ENCODE results near the gene CAPN5.

CAPN5 gene

GRCh38 chr11:77071077-77071476 is 4.3 kb downstream of the CAPN5 start:
- Histone ChIP-seq H3K9me3 (ENCODE audit: insufficient read depth, low read depth, low read length) (no peaks in the 10 kb centered on the region), H4K8ac (ENCODE audit: low read depth, low read length) (no peak overlapping the region), H3K4me2 (ENCODE audit: low read length) (no peak overlapping the region), H4K91ac (ENCODE audit: low read depth, low read length) (no peak overlapping the region), H2BK5ac (ENCODE audit: low read depth, low read length, poor library complexity) (no peak overlapping the region), H3K23ac (ENCODE audit: low read length) (no peak overlapping the region), H3K27ac (ENCODE audit: low read depth, low read length) (no peak overlapping the region), H3K36me3 (ENCODE audit: control insufficient read depth in 1 of 2, insufficient read depth in 2 of 2, low read length in 2 of 2) (no peaks in the 10 kb centered on the region), H3K4ac (ENCODE audit: low read depth, low read length) (no peak overlapping the region), H3K9ac (ENCODE audit: low read length) (no peak overlapping the region), H3K4me1 (ENCODE audit: control insufficient read depth in 1 of 2, insufficient read depth in 2 of 2, low read length in 2 of 2) (peaks cover 2 to 22% of the 10 kb centered on the region in 2 experiments), H2AK5ac (ENCODE audit: low read length) (no peak overlapping the region), H4K12ac (ENCODE audit: low read depth, low read length) (no peak overlapping the region), H2AFZ (ENCODE audit: insufficient read depth, low read length, poor library complexity) (no peak overlapping the region), H3K27me3 (ENCODE audit: insufficient read depth, low read length) (no peaks in the 10 kb centered on the region), H3K14ac (ENCODE audit: low read length) (no peak overlapping the region), H3K18ac (ENCODE audit: low read length) (no peak overlapping the region), H2BK120ac (ENCODE audit: insufficient read depth, low read length, poor library complexity) (no peak overlapping the region), H3K79me2 (ENCODE audit: control insufficient read depth, insufficient read depth, low read length, poor library complexity) (no peaks in the 10 kb centered on the region), H3K4me3 (ENCODE audit: low read depth, low read length) (no peak overlapping the region), H2BK12ac (ENCODE audit: low read length) (no peak overlapping the region), H3K79me1 (ENCODE audit: low read length) (peaks cover 2% of the 10 kb centered on the region)
- no peak for DNase-seq
- WGBS (ENCODE audit: extremely low coverage, insufficient coverage, insufficient read length): no CpG with 5 or more reads among the region's 7 CpGs

- H4K91ac ChIP-seq (ENCODE audit: low read depth, low read length): no peak overlapping the region
- H2AK5ac ChIP-seq (ENCODE audit: low read length): peak overlapping the region; percentile 42
- no CpG with 5 or more reads among the region's 15 CpGs for WGBS (ENCODE audit: extremely low coverage, insufficient coverage, insufficient read length)
- H3K27ac ChIP-seq (ENCODE audit: low read depth, low read length): no peak overlapping the region
- H3K9ac ChIP-seq (ENCODE audit: low read length): no peak overlapping the region
- H2BK120ac ChIP-seq (ENCODE audit: insufficient read depth, low read length, poor library complexity): no peak overlapping the region
- H3K23ac ChIP-seq (ENCODE audit: low read length): no peak overlapping the region
- no peak overlapping the region for H4K12ac ChIP-seq (ENCODE audit: low read depth, low read length)
- H3K4me1 ChIP-seq (ENCODE audit: control insufficient read depth in 1 of 2, insufficient read depth in 2 of 2, low read length in 2 of 2): peaks cover 0 to 19% of the 10 kb centered on the region in 2 experiments
- no peak overlapping the region for H2BK5ac ChIP-seq (ENCODE audit: low read depth, low read length, poor library complexity)
- DNase-seq: no peak
- H3K14ac ChIP-seq (ENCODE audit: low read length): no peak overlapping the region
- no peak overlapping the region for H2AFZ ChIP-seq (ENCODE audit: insufficient read depth, low read length, poor library complexity)
- H3K4ac ChIP-seq (ENCODE audit: low read depth, low read length): no peak overlapping the region
- H3K9me3 ChIP-seq (ENCODE audit: insufficient read depth, low read depth, low read length): no peaks in the 10 kb centered on the region
- H4K8ac ChIP-seq (ENCODE audit: low read depth, low read length): no peak overlapping the region
- no peaks in the 10 kb centered on the region for H3K79me1 ChIP-seq (ENCODE audit: low read length)
- H3K79me2 ChIP-seq (ENCODE audit: control insufficient read depth, insufficient read depth, low read length, poor library complexity): no peaks in the 10 kb centered on the region
- no peak overlapping the region for H3K18ac ChIP-seq (ENCODE audit: low read length)
- no peak overlapping the region for H2BK12ac ChIP-seq (ENCODE audit: low read length)
- H3K4me3 ChIP-seq (ENCODE audit: low read depth, low read length): no peak overlapping the region
- H3K4me2 ChIP-seq (ENCODE audit: low read length): no peak overlapping the region
- no peaks in the 10 kb centered on the region for H3K36me3 ChIP-seq (ENCODE audit: control insufficient read depth in 1 of 2, insufficient read depth in 2 of 2, low read length in 2 of 2)
- no peaks in the 10 kb centered on the region for H3K27me3 ChIP-seq (ENCODE audit: insufficient read depth, low read length)
Measured at GRCh38 chr11:77071671-77072605, 5.2 kb downstream of the CAPN5 start.

- no peaks in the 10 kb centered on the region for H3K9me3 ChIP-seq (ENCODE audit: insufficient read depth, low read depth, low read length)
- no peak overlapping the region for H4K8ac ChIP-seq (ENCODE audit: low read depth, low read length)
- H3K14ac ChIP-seq (ENCODE audit: low read length): no peak overlapping the region
- no peak overlapping the region for H4K12ac ChIP-seq (ENCODE audit: low read depth, low read length)
- no peak overlapping the region for H3K4me3 ChIP-seq (ENCODE audit: low read depth, low read length)
- H3K9ac ChIP-seq (ENCODE audit: low read length): no peak overlapping the region
- no peak overlapping the region for H2BK5ac ChIP-seq (ENCODE audit: low read depth, low read length, poor library complexity)
- H3K27me3 ChIP-seq (ENCODE audit: insufficient read depth, low read length): no peaks in the 10 kb centered on the region
- no peak overlapping the region for H4K91ac ChIP-seq (ENCODE audit: low read depth, low read length)
- no peak overlapping the region for H3K4ac ChIP-seq (ENCODE audit: low read depth, low read length)
- H3K36me3 ChIP-seq (ENCODE audit: control insufficient read depth in 1 of 2, insufficient read depth in 2 of 2, low read length in 2 of 2): no peaks in the 10 kb centered on the region
- no peak overlapping the region for H2AFZ ChIP-seq (ENCODE audit: insufficient read depth, low read length, poor library complexity)
- H3K4me2 ChIP-seq (ENCODE audit: low read length): no peak overlapping the region
- no peak for DNase-seq
- WGBS (ENCODE audit: extremely low coverage, insufficient coverage, insufficient read length): no CpG with 5 or more reads among the region's 8 CpGs
- no peak overlapping the region for H2AK5ac ChIP-seq (ENCODE audit: low read length)
- no peak overlapping the region for H3K18ac ChIP-seq (ENCODE audit: low read length)
- H3K4me1 ChIP-seq (ENCODE audit: control insufficient read depth in 1 of 2, insufficient read depth in 2 of 2, low read length in 2 of 2): peaks cover 0 to 13% of the 10 kb centered on the region in 2 experiments
- no peak overlapping the region for H2BK120ac ChIP-seq (ENCODE audit: insufficient read depth, low read length, poor library complexity)
- H2BK12ac ChIP-seq (ENCODE audit: low read length): no peak overlapping the region
- no peaks in the 10 kb centered on the region for H3K79me1 ChIP-seq (ENCODE audit: low read length)
- no peak overlapping the region for H3K27ac ChIP-seq (ENCODE audit: low read depth, low read length)
- no peak overlapping the region for H3K23ac ChIP-seq (ENCODE audit: low read length)
- H3K79me2 ChIP-seq (ENCODE audit: control insufficient read depth, insufficient read depth, low read length, poor library complexity): no peaks in the 10 kb centered on the region
Measured at GRCh38 chr11:77072851-77073327, 6.1 kb downstream of the CAPN5 start.

- no CpG with 5 or more reads among the region's 11 CpGs for WGBS (ENCODE audit: extremely low coverage, insufficient coverage, insufficient read length)
- Histone ChIP-seq H4K8ac (ENCODE audit: low read depth, low read length) (no peak overlapping the region), H4K91ac (ENCODE audit: low read depth, low read length) (no peak overlapping the region), H3K4ac (ENCODE audit: low read depth, low read length) (no peak overlapping the region), H2BK120ac (ENCODE audit: insufficient read depth, low read length, poor library complexity) (no peak overlapping the region), H3K18ac (ENCODE audit: low read length) (no peak overlapping the region), H3K79me1 (ENCODE audit: low read length) (no peaks in the 10 kb centered on the region), H3K4me1 (ENCODE audit: control insufficient read depth in 1 of 2, insufficient read depth in 2 of 2, low read length in 2 of 2) (peaks cover 0 to 13% of the 10 kb centered on the region in 2 experiments), H3K23ac (ENCODE audit: low read length) (no peak overlapping the region), H3K14ac (ENCODE audit: low read length) (no peak overlapping the region), H2AK5ac (ENCODE audit: low read length) (no peak overlapping the region), H3K79me2 (ENCODE audit: control insufficient read depth, insufficient read depth, low read length, poor library complexity) (no peaks in the 10 kb centered on the region), H4K12ac (ENCODE audit: low read depth, low read length) (no peak overlapping the region), H3K27ac (ENCODE audit: low read depth, low read length) (no peak overlapping the region), H2BK12ac (ENCODE audit: low read length) (no peak overlapping the region), H3K27me3 (ENCODE audit: insufficient read depth, low read length) (no peaks in the 10 kb centered on the region), H3K36me3 (ENCODE audit: control insufficient read depth in 1 of 2, insufficient read depth in 2 of 2, low read length in 2 of 2) (no peaks in the 10 kb centered on the region), H3K4me2 (ENCODE audit: low read length) (no peak overlapping the region), H2AFZ (ENCODE audit: insufficient read depth, low read length, poor library complexity) (no peak overlapping the region), H2BK5ac (ENCODE audit: low read depth, low read length, poor library complexity) (no peak overlapping the region), H3K9me3 (ENCODE audit: insufficient read depth, low read depth, low read length) (no peaks in the 10 kb centered on the region), H3K9ac (ENCODE audit: low read length) (no peak overlapping the region), H3K4me3 (ENCODE audit: low read depth, low read length) (no peak overlapping the region)
- peak in 1 of 2 donors; percentile 26 for DNase-seq
Measured at GRCh38 chr11:77073328-77074001, 6.7 kb downstream of the CAPN5 start.
